GM10248 (cell line): Measurements from ENCODE around the gene IDE.

Experiments used
- CTCF ChIA-PET: fragments of 300-600 bp; sonication (Branson Sonifier 250); formaldehyde crosslinking; extraction: SDS; loops from one replicate; lab custom pipeline; 2021; ENCODE audit warnings: antibody characterized with exemption; lab: Yijun Ruan, JAX
- POLR2A ChIA-PET: fragments of 350-650 bp; sonication (Branson Sonifier 250); formaldehyde crosslinking; extraction: SDS; loops from one replicate; lab custom pipeline; 2020; ENCODE audit warnings: antibody characterized with exemption; lab: Yijun Ruan, JAX
- DNase-seq: peaks from one replicate; pipeline ENCODE4 v3.0.0; 2012; ENCODE audit errors: extremely low spot score
- CTCF ChIP-seq: IDR thresholded peaks from 2 replicates; pipeline ENCODE4 v1.5.1; 2012; ENCODE audit warnings: mild to moderate bottlenecking, low read depth; ENCODE audit errors: extremely low read depth, missing control alignments, control extremely low read depth

Gene IDE

GRCh38 chr10:92506336-92506735 lies 67.6 kb downstream of the IDE start:
- ChIA-PET CTCF (interaction anchor here (1.0 to 1.2 kb wide), 3 partner anchors 11 to 84 kb away, joined by 3 to 6 read pairs (median 3); no protein-coding TSS in a partner anchor), POLR2A (no interaction called here)
- no peak for DNase-seq
- TF ChIP-seq CTCF: no peak

- no peak for TF ChIP-seq CTCF
- ChIA-PET CTCF (no interaction called here), POLR2A (no interaction called here)
- no peak for DNase-seq
Measured at GRCh38 chr10:92505044-92505443, 68.8 kb downstream of the IDE start.

- ChIA-PET POLR2A (interaction anchor here (0.5 kb wide), 1 partner anchor 187 kb away, joined by 6 read pairs; no protein-coding TSS in a partner anchor), CTCF (interaction anchor here (1.6 kb wide), 1 partner anchor 15 kb away, joined by 9 read pairs; no protein-coding TSS in a partner anchor)
- no peak for DNase-seq
- TF ChIP-seq CTCF: no peak
Measured at GRCh38 chr10:92502296-92502808, 71.5 kb downstream of the IDE start.

GRCh38 chr10:92493362-92493761 lies 80.5 kb downstream of the IDE start:
- CTCF ChIA-PET: interaction anchor here (0.8 to 1.4 kb wide), 3 partner anchors 10 to 25 kb away, joined by 3 to 4 read pairs (median 3); no protein-coding TSS in a partner anchor
- no peak for TF ChIP-seq CTCF
- POLR2A ChIA-PET: no interaction called here
- no peak for DNase-seq

- DNase-seq: no peak
- POLR2A ChIA-PET: no interaction called here
- CTCF ChIA-PET: interaction anchor here (0.8 to 1.4 kb wide), 3 partner anchors 10 to 25 kb away, joined by 3 to 4 read pairs (median 3); no protein-coding TSS in a partner anchor
Measured at GRCh38 chr10:92492748-92493240, 81.1 kb downstream of the IDE start.

GRCh38 chr10:92490387-92490786 lies 83.5 kb downstream of the IDE start:
- DNase-seq: no peak
- CTCF ChIA-PET: interaction anchor here (0.9 to 1.2 kb wide), 3 partner anchors 15 to 108 kb away, joined by 3 read pairs; no protein-coding TSS in a partner anchor
- TF ChIP-seq CTCF: no peak
- POLR2A ChIA-PET: no interaction called here

More at GRCh38 chr10:92492748-92493240, 81.1 kb downstream of the IDE start:
- no peak for TF ChIP-seq CTCF
